WERI-Rb-1 (cell line): Measurements from ENCODE around the gene ELAC2.

ENCODE experiments used
- DNase-seq: peaks from one replicate; pipeline ENCODE4 v3.0.0-alpha.2; 2020
- H3K27ac ChIP-seq: fragments of 250-450 bp; sonication (Bioruptor Pico); 2 replicates; pipeline ENCODE4 v1.5.1; 2020; ENCODE audit warnings: mild to moderate bottlenecking, moderate library complexity
- H3K27me3 ChIP-seq: fragments of 250-450 bp; sonication (Bioruptor Pico); 2 replicates; pipeline ENCODE4 v1.5.1; 2021; ENCODE audit warnings: mild to moderate bottlenecking, low read depth, moderate library complexity; ENCODE audit not compliant: insufficient read depth, severe bottlenecking
- H3K36me3 ChIP-seq: fragments of 250-450 bp; sonication (Bioruptor Pico); 2 replicates; pipeline ENCODE4 v1.5.1; 2020; ENCODE audit warnings: mild to moderate bottlenecking, moderate library complexity
- H3K4me3 ChIP-seq: 2 replicates; pipeline ENCODE4 v1.5.1; 2011; ENCODE audit warnings: low read depth, mild to moderate bottlenecking, control low read depth, low read length
- H3K9me3 ChIP-seq: fragments of 250-450 bp; sonication (Bioruptor Pico); 2 replicates; pipeline ENCODE4 v1.5.1; 2021; ENCODE audit warnings: mild to moderate bottlenecking, moderate library complexity; ENCODE audit not compliant: severe bottlenecking
- TF ChIP-seq, protein P1 (sequence below): IDR thresholded peaks from 2 replicates; pipeline ENCODE4 v1.5.1; 2011; ENCODE audit warnings: low read depth, mild to moderate bottlenecking, control low read depth, inconsistent platforms, low read length

ELAC2 gene

GRCh38 chr17:13014801-13015200, 3.0 kb downstream of the ELAC2 start:
- H3K36me3 ChIP-seq, result peaks cover 64% of the 10 kb centered on the region
- H3K9me3 ChIP-seq, result no peaks in the 10 kb centered on the region
- H3K4me3 ChIP-seq, result no peak overlapping the region
- DNase-seq, result no peak
- H3K27me3 ChIP-seq, result no peaks in the 10 kb centered on the region
- TF ChIP-seq, protein P1, sequence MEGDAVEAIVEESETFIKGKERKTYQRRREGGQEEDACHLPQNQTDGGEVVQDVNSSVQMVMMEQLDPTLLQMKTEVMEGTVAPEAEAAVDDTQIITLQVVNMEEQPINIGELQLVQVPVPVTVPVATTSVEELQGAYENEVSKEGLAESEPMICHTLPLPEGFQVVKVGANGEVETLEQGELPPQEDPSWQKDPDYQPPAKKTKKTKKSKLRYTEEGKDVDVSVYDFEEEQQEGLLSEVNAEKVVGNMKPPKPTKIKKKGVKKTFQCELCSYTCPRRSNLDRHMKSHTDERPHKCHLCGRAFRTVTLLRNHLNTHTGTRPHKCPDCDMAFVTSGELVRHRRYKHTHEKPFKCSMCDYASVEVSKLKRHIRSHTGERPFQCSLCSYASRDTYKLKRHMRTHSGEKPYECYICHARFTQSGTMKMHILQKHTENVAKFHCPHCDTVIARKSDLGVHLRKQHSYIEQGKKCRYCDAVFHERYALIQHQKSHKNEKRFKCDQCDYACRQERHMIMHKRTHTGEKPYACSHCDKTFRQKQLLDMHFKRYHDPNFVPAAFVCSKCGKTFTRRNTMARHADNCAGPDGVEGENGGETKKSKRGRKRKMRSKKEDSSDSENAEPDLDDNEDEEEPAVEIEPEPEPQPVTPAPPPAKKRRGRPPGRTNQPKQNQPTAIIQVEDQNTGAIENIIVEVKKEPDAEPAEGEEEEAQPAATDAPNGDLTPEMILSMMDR, result no peak
- no peak overlapping the region for H3K27ac ChIP-seq

- TF ChIP-seq, protein P1, result no peak
- no peak for DNase-seq
- H3K4me3 ChIP-seq, result no peak overlapping the region
- H3K27ac ChIP-seq, result no peak overlapping the region
- H3K9me3 ChIP-seq, result no peaks in the 10 kb centered on the region
- H3K27me3 ChIP-seq, result no peaks in the 10 kb centered on the region
- H3K36me3 ChIP-seq, result peaks cover 82% of the 10 kb centered on the region
Observed at GRCh38 chr17:13010959-13011358, 6.9 kb downstream of the ELAC2 start.

GRCh38 chr17:13008461-13008860, 9.4 kb downstream of the ELAC2 start:
- peaks cover 74% of the 10 kb centered on the region for H3K36me3 ChIP-seq
- no peak for DNase-seq
- H3K27me3 ChIP-seq, result no peaks in the 10 kb centered on the region
- H3K27ac ChIP-seq, result no peak overlapping the region
- TF ChIP-seq, protein P1, result no peak
- H3K9me3 ChIP-seq, result no peaks in the 10 kb centered on the region
- H3K4me3 ChIP-seq, result no peak overlapping the region

GRCh38 chr17:13005530-13005929, 12.3 kb downstream of the ELAC2 start:
- DNase-seq, result no peak
- TF ChIP-seq, protein P1, result no peak
- Histone ChIP-seq H3K27ac (no peak overlapping the region), H3K36me3 (peaks cover 74% of the 10 kb centered on the region), H3K27me3 (no peaks in the 10 kb centered on the region), H3K4me3 (no peak overlapping the region), H3K9me3 (no peaks in the 10 kb centered on the region)

DNA sequence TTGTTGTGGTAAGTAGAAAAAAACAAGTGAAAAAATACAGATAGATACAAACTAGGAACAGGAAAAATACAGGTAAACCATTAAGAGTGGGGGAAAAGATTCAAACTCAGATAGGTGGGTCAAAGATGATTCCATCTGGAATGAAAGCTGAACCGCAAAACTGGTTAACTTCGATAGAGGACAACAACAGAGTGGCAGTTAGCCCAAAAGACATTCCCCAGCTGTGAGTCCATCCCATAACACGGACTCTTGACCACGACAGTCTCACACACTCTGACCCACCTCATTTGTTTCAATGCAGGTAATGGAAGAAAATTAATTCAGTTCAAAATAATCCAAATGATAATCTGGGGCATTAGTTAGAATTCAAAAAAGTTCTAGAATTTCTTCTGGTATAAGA, 13.5 kb downstream of the ELAC2 start:
- H3K36me3 ChIP-seq, result peaks cover 80% of the 10 kb centered on the region

DNA sequence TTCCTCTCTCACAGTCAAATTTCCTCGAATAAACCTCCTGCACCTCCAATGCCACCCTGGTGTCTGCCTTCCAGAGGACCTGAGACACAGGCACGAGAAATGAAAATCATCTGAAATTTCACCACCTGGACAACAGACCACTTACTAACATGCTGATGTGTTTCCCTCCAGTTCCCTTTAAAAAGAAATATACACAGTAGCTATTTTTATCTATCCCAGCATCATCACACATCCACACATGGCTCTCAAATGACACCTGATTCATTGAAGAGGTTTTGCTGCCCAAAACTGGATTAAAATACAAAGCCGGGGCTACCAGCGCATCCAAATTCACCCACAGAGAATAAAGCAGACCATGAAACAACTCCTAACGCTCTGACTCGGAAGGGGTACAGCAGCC, 13.9 kb downstream of the ELAC2 start:
- peaks cover 84% of the 10 kb centered on the region for H3K36me3 ChIP-seq
- TF ChIP-seq, protein P1, result no peak
- no peaks in the 10 kb centered on the region for H3K27me3 ChIP-seq
- H3K4me3 ChIP-seq, result no peak overlapping the region
- no peak overlapping the region for H3K27ac ChIP-seq
- no peak for DNase-seq
- H3K9me3 ChIP-seq, result no peaks in the 10 kb centered on the region

More for the DNA sequence above, 13.5 kb downstream of the ELAC2 start:
- H3K27me3 ChIP-seq, result no peaks in the 10 kb centered on the region
- no peaks in the 10 kb centered on the region for H3K9me3 ChIP-seq
- H3K4me3 ChIP-seq, result no peak overlapping the region
- no peak for DNase-seq
- TF ChIP-seq, protein P1, result no peak
- H3K27ac ChIP-seq, result no peak overlapping the region
